Stomach (tissue), 4 donors: ENCODE measurements around the gene MAPKAPK3.

Experiments
- CTCF ChIP-seq, 7 experiments: fragments of 450-650 bp in 4 of 7; fragments of 200-600 bp in 3 of 7; sonication (generic) in 3 of 7; IDR thresholded peaks; one replicate each; pipeline ENCODE4 v1.5.1; 2016 to 2019; ENCODE audit warnings: antibody characterized with exemption in 7 of 7, control low read depth in 2 of 7, mild to moderate bottlenecking in 1 of 7
- POLR2A ChIP-seq, 4 donors: fragments of 450-650 bp; IDR thresholded peaks; one replicate each; pipeline ENCODE4 v1.6.1; 2016; ENCODE audit warnings: antibody characterized with exemption in 4 of 4, control low read depth in 2 of 4, mild to moderate bottlenecking in 1 of 4, moderate library complexity in 1 of 4

- TF ChIP-seq POLR2A (IDR thresholded peaks at IDR 0.05) (no peak), CTCF (IDR thresholded peaks at IDR 0.05) (no peak)
Observed at GRCh38 chr3:50672656-50673055, 55.7 kb downstream of the MAPKAPK3 start.
